Myometrial cell (primary cell): ENCODE results near the gene ARPP19. TPM values are rescaled to one million over a fixed set of nuclear protein-coding genes. Genes with fewer than 3 reads are reported as not detected.

Experiments
- total RNA-seq: library from RNA; depleted of rRNA; stranded (reverse); fragments of >200 nt; gene quantifications from 2 replicates; pipeline ENCODE4 v1.2.3, GENCODE V29; 2015

ARPP19 gene, protein sequence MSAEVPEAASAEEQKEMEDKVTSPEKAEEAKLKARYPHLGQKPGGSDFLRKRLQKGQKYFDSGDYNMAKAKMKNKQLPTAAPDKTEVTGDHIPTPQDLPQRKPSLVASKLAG
- total RNA-seq = 43.2 and 49.1 TPM in 2 replicates

DNA sequence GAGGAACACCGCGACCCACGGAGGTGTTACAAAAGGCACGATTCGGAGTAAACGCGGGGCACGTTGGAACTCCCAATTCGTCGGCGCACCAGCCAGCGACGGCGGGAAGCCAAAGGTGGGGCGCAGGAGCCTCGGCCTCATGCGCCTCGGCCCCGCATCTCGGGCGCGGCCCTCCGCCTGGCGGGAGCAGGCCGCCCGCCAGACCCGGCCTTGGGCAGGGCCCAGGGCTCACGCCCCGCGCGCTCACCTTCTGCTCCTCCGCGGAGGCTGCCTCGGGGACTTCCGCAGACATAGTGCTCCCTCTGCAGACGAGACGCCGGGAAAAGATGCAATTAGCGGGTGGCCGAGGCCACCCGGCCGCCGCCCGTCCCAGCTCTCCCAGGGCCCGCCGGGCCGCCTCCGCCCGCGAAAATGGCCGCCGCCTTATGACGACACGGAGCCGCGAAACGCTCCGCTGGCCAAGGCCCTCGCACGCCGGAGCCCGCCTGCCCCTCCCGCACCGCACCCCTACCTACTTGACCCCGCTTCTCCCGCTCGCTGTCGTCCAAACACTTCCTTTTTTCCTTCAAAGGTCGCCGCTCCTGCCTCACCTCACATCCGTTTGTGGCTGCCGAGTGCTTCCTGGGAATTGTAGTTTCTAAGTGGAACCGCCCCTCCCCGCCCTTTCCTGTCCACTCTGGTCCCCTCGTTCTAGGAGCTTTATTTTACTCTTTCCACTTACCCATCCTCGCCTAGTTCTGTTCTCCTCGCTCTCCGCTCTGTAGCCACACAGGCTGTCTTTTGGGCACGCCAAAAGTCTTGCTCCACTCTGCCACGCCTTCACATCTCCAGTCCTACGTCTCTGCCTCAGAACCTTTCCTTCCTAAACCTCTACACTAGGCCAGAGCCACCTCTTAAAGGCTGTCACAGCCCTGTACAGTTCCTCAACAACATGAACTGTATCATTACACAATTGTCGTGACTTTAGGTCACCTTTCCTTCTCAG lies at the start of gene ARPP19:
Gene ARPP19 (minus strand): TSS at position 430 of the 985 bp plus-strand sequence. CDS start 138 bp downstream, at position 292.

DNA sequence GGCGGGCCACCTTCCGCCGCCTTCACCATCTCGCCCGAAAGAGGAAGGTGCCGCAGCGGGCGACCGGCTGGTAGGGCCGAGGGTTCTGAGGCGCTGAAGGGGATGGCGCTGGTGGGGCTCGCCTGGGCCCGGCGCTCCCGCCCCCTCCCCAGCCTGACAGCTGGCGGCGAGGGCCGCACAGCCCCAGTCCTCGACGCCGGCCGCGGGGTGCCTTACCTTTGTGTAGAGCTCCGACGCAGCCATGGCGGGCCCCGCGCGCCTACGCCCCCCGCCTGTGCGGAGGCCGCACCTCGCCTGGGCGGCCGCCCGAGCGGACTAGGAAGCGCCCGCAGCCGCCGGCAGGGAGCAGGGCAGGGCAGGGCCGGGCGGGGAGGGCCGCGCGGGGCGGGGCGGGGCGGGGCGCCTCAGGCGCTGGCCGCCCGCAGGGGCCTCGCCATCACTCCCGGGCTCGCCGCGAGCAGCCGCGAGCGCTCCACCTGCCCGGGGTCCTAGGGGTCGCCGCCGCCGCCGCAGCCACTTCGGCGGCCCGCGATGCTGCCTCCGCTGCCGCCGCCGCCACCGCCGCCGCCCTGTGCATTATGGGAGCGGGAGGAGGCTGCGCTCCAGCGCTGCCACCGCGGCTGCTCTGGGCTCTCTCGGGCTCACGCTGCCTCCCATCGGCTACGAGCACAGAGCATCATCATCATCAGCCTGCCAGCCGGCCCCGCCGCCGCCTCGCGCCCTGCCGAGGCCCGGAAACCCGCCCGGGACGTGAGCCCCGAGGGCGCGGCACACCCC lies 40.1 kb downstream of the ARPP19 start, which contains the start of gene MYO5A:
Gene MYO5A (minus strand): TSS at position 317 of the 777 bp plus-strand sequence. CDS start 74 bp downstream, at position 243.

Other genes starting within 250 kb of the ARPP19 start
- gene MYO5A, start 40.1 kb downstream of the ARPP19 start, total RNA-seq = 19.0 and 24.5 TPM in 2 replicates
- gene ATOSA, start 110.4 kb upstream of the ARPP19 start, total RNA-seq = 4.6 and 6.4 TPM in 2 replicates
- gene ONECUT1, start 221.3 kb upstream of the ARPP19 start, total RNA-seq = not detected in 2 replicates